GM23338 (cell line): Measurements from ENCODE around the gene CETP.

Source experiments
- CTCF ChIP-seq, 2 experiments: fragments of 200-600 bp in 1 of 2; sonication (generic) in 1 of 2; conservative IDR thresholded peaks; 2 replicates each; pipeline versions ENCODE4 v1.5.1 to v1.6.1; 2016 to 2017; ENCODE audit warnings: antibody characterized with exemption in 2 of 2, low read depth in 2 of 2, mild to moderate bottlenecking in 2 of 2, moderate library complexity in 1 of 2
- POLR2AphosphoS5 ChIP-seq: IDR thresholded peaks from 2 replicates; pipeline ENCODE4 v1.6.1; 2016; ENCODE audit warnings: antibody characterized with exemption, low read depth
- REST ChIP-seq: IDR thresholded peaks from one replicate; pipeline ENCODE4 v1.6.1; 2018; ENCODE audit warnings: antibody characterized with exemption; ENCODE audit not compliant: unreplicated experiment

- TF ChIP-seq REST (no peak), CTCF (conservative IDR thresholded peaks at IDR 0.05; ENCODE audit: low read depth in 2 of 2) (no peak), POLR2AphosphoS5 (no peak)
Measured at GRCh38 chr16:56994311-56994710, 32.6 kb downstream of the CETP start.
